Skeletal muscle cell (primary cell): ENCODE measurements around the gene ARHGAP25.
A peak's percentile ranks its signal among the peaks of the same experiment; 100 is the strongest.

ENCODE experiments used
- DNase-seq: peaks from one replicate; pipeline ENCODE4 v3.0.0-alpha.2; 2010; ENCODE audit warnings: low read depth
- H3K4me3 ChIP-seq: 2 replicates; pipeline ENCODE4 v1.5.1; 2011; ENCODE audit warnings: low read depth, mild to moderate bottlenecking, control low read depth, low read length, moderate library complexity

Gene ARHGAP25

DNA sequence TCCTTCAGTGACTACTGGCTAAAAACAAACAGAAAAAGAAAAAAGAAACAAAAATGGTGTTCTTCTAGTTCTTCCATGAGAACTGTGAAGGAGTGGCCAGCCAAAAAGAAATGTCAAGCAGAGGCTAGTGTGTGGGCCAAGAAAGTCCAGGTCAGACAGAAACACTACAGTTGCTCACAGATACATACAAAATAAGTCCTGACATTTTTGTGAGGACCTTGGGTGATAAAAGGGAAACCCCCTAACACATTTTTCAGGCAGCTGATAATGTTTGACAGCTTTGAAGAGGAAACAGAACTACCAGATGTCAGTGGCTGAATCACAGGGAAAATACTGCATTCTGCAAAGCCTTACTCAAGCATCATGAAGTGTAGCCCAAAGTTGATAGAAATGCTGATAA is 28.1 kb downstream of the ARHGAP25 start:
- DNase-seq = no peak
- no peak overlapping the region for H3K4me3 ChIP-seq

DNA sequence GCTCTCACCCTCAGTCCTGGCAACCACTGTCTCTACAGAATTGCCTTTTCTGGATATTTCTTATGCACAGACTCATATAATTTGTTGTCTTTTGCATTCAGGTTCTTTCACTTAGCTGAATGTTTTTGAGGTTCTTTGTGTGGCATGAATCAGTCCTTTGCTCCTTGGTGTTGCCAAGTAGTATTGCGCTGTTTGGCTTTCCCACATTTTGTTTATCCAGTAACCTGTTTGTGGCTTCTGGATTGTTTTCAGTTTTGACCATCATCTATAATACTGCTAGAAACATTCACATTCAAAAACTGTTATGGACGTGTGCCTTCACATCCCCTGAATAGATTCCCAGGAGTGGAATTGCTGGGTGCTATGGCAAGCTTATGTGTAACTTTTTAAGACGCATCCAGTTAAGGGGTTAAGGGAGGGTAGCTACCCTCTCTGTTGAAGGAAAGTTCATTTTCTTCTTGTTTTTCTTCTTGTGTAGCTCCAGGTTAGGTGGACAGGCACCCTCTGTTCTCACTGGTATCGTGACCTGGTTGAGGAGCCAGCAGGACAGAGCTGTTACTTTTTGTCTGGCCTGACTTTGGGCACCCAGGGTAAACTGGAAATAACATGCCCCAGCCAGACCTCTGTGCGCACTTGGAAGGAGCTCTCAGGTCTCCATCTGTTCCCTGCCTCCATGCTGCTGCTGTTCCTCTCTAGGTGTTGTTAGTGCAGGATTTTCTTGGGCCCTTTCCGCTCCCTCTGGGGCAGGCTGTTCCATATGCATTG is 29.6 kb downstream of the ARHGAP25 start:
- no peak for DNase-seq
- no peak overlapping the region for H3K4me3 ChIP-seq

DNA sequence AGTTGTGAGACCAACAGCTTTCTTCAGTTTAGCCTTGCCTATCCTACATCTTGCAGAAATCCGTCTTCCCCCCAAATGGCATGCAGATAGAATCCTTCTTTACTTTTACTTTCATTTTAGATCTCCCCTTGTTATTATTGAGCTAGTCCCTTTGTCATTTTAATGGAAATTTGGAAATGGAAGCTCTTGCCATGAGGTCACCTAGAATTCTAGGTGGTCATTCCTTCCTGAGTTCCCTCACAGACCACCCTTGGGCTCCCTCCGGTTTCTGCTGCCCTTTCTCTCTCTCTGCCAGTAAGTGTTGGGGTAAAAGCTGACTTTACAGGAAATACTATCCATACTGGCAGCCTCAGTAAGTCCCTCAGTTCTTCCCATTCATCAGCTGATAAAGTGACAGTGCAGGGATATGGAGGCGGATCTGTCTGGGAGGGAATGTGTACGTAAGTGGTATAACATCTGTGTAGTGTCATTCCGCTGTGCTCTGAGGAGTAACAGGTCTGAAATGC is 30.2 kb downstream of the ARHGAP25 start:
- no peak for DNase-seq
- H3K4me3 ChIP-seq = no peak overlapping the region

DNA sequence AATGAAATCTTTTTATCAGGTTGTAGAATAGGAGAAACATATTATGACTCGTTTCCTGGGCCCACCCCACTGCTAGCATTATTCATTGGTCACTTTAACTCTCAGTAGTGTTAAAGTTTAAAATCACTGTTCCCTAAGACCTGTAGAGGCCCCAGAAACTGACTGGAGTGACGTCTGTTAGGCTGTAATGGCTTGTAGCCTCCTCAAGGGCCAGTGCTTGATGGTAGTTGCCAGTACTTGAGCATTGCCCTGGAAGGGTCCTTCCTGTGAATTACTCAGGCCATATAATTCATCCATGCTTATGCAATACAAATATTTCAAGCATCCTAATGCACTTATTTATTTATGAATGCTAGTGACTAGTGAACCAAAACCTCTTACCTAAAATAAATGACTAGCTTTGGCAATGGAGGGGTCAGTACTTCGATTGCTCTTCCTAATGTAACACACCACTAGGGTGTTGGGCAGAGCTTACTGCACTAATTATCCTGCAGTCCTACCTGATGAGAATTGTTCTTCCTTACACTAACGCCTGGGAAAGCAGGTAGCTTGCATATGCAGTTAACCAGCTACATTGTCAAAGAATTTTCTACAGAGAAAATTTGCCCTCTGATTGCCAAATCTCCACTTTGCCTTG is 31.2 kb downstream of the ARHGAP25 start:
- H3K4me3 ChIP-seq = no peak overlapping the region
- DNase-seq = no peak

DNA sequence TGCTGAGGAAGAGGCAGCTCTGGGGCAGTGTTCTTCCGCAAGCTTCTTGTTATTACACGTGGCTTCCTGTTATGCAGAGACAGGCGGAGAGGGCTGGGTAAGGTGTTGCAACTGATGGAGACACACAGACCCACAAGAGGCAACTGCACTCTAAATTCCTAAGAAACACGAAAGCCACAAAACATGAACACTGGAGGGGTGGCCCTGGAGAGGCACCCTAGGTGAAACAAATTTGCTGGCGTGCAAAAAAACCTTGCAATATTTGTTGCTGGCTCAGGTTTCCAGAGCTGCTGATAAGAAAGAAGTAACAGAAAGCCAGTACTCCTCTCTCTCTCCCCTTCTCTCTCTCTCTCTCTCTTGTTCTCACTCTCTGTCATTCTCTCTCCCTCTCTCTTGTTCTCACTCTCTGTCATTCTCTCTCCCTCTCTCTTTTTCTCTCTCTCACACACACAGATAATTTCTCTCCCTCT is 31.8 kb downstream of the ARHGAP25 start:
- DNase-seq = peak; percentile 41
- no peak overlapping the region for H3K4me3 ChIP-seq

DNA sequence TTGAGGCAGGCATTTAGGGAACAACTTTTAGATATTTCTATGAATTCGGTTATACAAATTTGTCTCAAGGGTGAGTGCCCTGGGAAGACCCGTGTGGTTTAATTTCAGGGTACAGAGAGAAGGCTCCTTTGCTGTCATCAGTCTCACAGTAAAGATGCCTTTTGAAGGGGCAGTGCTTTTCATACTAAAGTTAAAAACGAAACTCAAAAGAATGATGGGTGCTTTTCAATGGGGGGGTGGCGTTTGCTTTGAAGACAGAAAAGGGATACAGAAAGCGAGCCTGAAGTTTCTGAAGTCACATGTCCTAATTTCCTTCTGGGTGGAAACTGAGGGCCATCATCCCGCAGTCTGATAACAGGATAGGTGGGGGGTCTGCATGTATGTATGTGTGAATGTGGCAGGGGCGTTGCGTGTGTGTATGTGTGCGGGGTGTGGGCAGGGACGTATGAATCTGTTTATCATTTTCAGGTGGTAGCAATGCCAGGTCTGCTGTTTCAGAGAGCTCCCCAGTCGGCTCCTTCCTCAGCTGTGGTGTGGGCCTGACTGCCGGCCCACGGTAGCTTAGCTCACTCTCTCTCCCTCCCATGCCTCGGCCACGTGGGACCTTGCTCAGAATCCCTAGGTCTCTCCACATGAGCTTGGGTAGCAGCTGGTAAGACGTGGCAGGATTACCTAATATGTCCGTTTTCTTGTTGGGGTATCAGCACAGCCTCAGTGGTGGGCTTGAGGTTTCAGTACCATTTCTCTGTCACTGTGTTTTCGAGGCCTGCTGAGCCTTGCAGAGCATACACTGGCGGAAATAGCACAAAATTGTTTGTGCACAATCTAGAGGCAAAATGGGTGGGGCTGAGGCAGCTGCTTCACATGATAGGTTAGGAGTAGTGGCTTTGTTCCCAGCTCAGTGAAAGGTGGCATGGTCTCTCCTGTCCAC is 32.7 kb downstream of the ARHGAP25 start:
- H3K4me3 ChIP-seq = no peak overlapping the region
- no peak for DNase-seq

DNA sequence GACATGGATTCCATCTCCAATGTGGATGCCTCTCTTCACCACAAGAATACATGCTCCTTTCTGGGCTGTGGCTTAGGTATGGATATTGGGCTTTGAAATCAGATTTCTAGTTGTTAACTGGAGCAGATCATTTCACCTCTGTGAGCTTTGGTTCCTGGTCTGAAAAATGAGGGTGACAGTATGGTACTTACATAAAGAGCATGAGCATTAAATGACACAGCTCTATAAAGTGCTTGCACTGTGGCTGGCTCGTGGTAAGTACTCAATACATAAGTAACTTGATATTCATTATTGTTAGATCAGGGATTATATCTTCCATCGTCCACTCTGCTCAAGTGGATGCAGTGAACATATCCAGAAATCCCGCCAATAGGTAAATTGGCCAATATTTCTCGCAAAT is 33.4 kb downstream of the ARHGAP25 start:
- no peak overlapping the region for H3K4me3 ChIP-seq
- no peak for DNase-seq

DNA sequence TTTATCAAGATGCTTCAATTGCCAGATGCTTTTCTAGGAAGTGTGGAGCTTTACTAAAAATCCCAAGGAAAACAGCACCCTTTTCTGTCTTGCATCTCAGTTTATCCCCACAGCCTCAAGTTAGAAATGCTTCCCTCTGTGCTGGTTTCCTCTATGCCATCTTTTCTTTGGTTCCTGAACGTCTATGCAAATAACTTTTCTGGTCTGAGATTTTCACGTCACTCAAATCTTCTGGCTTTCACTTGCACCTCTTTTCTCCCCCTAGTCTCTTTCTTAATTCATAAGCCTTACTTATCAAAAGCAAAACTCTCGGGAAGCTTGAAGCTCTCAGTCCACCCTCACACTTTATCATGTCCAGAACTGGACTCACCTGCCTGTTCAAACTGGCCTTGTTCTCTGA is 33.9 kb downstream of the ARHGAP25 start:
- DNase-seq = no peak
- no peak overlapping the region for H3K4me3 ChIP-seq

DNA sequence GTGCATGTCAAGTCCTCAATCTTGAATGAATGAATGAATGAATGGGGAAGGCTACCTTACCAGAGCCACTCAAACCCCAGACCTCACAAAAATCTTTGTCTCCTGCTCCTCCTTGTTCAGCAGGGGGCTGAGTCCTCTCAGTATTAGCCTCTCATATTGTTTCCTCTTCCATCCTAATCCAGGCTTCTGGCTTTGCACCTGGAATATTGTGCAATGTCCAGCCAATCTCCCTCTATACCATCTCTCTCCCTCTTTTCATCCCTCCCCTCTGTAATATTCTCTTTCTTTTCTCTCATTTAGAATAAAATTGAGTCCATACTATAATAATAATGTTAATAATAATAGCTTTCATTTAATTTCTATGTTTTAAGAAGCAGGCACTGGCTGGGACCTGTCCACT is 34.3 kb downstream of the ARHGAP25 start:
- no peak overlapping the region for H3K4me3 ChIP-seq
- no peak for DNase-seq

DNA sequence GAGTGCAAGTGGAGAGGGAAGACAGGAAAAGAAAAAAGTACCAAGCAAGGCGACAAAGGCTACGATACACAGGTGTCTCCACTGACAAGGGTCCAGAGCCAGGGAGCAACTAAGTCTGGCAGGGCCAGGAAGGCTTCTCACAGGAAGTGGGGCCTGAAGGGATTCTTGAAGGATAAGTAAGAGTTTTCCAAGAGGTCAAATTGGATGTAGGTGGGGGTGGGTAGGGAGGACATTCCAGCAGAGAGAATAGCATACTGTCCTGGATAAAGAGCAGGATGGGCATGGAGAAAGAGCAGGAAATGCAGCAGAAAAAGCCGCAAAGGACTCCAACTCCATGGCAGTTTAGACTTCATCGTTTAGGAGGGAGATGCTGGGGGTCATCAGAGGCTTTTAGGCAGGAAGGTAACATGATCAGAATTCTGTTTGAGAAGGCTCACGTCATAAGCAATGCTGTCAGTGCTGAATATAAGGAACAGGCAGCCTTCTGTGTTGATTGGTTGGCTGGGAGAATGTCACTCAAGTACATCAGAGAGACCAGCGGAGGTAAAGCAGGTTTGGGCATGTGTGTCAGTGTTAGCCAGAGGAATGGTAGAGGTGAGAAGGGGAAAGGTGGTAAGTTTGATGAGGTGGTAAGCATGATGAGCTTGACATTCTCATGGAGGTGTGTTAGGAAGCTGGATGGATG is 35.1 kb downstream of the ARHGAP25 start:
- DNase-seq = no peak
- no peak overlapping the region for H3K4me3 ChIP-seq

DNA sequence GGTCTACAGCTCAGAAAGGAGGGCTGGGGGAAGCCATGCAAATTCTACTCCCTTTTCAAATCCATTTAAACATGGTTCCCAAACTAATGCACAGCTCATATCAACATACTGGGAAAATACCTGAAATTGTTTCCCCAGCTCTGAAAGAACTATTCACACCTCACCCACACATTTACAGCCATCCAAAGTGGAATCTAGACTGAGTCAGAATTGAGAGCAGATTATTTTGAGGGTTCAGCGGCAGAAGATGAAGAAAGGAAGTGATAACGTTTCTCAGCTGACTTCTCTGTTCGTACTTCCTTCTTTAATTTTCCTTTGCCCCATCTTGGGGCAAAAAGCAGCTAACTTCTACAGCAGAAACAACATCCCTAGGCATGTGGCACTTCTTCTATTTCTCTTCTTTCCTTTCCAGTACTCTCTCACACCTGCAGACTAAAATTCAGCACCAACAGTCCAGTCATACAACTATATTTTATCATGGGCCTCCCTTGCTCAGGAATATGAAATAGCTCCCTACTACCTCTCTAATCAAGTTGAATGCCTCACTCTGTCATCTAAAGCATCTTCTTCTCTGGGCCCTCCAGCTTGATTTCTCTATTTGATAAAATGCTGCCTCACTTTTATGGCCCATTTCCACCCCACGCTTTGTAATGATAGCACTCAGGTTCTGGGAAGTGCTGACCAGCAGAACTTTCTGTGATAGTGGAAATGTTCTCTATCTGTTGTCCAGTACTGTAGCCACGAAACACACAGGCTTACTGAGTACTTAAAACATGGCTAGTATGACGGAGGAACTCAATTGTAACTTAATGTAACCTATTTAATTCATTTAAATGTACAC is 35.9 kb downstream of the ARHGAP25 start:
- no peak overlapping the region for H3K4me3 ChIP-seq

DNA sequence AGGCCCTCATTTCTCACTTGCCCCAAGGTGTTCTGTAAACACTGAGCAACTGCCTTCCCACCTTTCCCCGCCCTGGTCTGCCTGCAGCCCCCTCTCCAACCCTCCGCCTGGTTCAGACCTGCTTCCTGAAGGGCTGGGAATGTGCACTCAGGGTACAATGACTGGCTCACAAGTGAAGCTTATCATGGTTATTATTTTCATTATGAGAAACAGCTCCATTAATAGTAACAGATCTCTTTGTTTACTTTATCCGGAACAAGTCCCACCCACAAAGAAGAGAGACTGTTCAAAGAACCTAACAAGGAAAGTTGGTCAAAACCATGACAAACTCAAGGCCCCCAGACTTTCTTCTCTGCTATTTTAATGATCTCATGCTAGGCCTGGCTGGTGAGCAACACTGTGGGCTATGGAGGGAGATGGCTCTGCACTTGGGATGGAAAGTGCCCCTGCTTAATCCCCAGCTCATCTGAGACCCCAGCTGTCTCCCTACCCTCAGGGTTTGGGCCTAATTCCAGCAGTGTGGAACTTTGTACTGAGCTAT is 36.7 kb downstream of the ARHGAP25 start:
- no peak for DNase-seq
- no peak overlapping the region for H3K4me3 ChIP-seq

More for the DNA sequence above, 35.9 kb downstream of the ARHGAP25 start:
- DNase-seq = no peak

DNA sequence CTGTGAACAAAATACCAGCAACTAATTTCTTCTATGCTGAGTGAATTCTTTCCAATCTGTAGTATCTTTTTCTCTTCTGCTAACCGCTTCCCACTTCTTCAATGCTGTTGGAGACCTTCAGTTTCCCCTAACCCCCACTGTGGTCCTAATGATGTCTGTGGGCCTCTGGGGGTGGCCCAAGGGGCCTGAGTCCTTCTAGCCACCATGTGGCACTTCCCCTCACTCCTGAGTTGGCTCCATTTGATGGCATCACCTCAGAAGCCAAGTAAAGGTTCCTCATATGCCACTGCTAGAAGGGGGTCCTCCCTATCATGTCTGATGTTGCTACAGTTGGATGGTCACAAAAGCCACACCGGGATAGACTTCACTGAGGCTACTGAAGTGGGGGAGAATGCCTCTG is 37.5 kb downstream of the ARHGAP25 start:
- no peak overlapping the region for H3K4me3 ChIP-seq

DNA sequence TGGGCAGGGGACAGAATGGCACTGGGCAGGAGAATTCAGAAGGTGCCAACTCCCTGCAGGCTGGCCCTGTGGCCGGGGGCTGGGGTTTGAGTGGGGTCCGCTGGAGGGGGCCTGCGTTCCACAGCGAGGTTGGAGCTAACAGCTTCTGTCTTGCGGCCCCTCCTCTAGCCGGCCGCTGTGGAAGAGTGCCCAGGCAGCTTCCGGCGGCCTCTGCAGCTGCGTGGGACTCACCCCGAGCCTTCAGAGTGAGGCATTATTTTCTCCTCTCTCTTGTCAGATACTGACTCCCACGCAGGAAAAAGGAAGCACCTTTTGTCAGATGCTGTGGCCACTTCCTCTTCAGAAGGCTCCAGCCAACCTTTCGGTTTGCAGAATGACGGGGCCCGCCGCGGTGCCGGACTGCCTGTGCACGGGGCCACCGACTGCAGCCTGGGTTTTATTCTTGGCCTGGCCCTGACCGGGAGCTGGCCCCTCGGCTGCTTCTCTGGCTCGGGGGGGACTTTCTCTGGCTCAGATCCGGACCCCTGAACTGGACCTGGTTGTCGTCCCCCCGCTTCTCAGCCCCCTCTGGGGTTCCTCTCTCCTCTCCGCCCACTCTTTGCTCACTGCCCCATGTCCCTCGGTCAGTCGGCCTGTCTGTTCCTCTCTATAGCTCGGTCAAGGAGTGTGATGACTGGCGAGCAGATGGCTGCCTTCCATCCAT is 40.1 kb downstream of the ARHGAP25 start:
- no peak for DNase-seq
- H3K4me3 ChIP-seq = no peak overlapping the region

More for the DNA sequence above, 37.5 kb downstream of the ARHGAP25 start:
- no peak for DNase-seq

DNA sequence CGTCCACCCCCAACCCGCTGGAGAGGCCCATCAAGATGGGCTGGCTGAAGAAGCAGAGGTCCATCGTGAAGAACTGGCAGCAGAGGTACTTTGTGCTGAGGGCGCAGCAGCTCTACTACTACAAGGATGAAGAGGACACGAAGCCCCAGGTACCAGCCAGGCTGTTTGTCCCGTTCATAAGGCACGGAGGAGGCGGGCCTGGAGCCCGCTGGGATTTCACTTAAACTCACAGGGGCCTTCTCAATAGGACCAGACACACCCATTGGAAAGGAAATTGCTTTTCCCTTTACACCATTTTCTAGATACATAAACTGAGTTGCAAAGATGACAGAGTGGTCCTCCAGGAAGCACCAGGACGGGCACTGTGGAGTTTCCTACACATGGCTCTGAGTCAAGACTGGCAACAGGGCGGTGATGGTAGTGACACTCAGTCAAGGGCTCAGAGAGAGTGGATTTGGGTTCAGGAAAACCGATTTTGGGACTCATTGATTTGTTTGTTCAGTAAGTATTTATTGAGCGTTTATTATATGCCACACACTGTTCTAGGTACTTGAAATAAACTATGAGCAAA is 40.7 kb downstream of the ARHGAP25 start:
- no peak for DNase-seq
- no peak overlapping the region for H3K4me3 ChIP-seq

DNA sequence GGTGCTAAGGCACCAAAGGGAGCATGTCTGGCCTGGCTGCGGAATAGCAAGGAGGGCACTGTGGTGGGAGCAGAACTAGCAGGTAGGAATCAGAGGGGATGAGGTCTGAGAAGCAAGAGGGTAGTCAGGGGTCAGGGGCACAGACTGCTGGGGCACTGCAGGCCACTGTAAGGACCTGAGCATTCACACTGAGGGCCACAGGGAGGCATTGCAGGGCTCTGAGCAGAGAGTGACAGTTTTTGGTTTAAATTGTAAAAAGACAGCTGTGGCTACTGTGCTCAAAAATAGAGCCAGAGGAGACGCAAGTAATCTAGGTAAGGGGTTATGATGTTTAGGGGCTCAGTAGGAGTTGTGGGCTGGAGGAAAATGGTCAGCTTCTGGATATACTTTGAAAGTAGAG is 41.5 kb downstream of the ARHGAP25 start:
- H3K4me3 ChIP-seq = no peak overlapping the region

DNA sequence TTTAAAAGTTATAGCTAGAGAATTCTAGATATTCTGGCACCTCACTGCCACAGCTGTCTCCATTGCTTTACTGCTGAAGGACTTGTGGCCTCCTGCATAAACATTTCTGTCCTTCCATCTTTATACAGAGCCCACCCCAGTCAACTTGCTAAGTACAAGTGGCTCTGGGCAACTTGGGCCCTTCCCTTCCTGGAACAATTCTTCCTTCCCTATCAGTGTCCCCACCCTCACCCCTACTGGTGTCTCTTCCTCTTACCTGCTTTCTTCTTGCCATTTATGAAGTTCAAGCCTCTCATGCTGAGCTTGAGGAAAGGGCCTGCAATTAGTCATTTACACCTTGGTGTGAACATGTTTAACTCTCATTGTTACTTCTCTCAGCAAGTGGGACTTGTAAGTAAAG is 45.0 kb downstream of the ARHGAP25 start:
- no peak for DNase-seq

More for the DNA sequence above, 41.5 kb downstream of the ARHGAP25 start:
- no peak for DNase-seq

More for the DNA sequence above, 45.0 kb downstream of the ARHGAP25 start:
- no peak overlapping the region for H3K4me3 ChIP-seq
